WERI-Rb-1 (cell line): Measurements from ENCODE around the gene CCDC83.
"Not testable (repeated sequence)": the region's sequence is repeated elsewhere in the genome, so short reads cannot be mapped to it uniquely, and the experiment has no call there.

ENCODE experiments used
- DNase-seq: peaks from one replicate; pipeline ENCODE4 v3.0.0-alpha.2; 2020
- H3K27ac ChIP-seq: fragments of 250-450 bp; sonication (Bioruptor Pico); 2 replicates; pipeline ENCODE4 v1.5.1; 2020; ENCODE audit warnings: mild to moderate bottlenecking, moderate library complexity
- H3K27me3 ChIP-seq: fragments of 250-450 bp; sonication (Bioruptor Pico); 2 replicates; pipeline ENCODE4 v1.5.1; 2021; ENCODE audit warnings: mild to moderate bottlenecking, low read depth, moderate library complexity; ENCODE audit not compliant: insufficient read depth, severe bottlenecking
- H3K36me3 ChIP-seq: fragments of 250-450 bp; sonication (Bioruptor Pico); 2 replicates; pipeline ENCODE4 v1.5.1; 2020; ENCODE audit warnings: mild to moderate bottlenecking, moderate library complexity
- H3K4me3 ChIP-seq: 2 replicates; pipeline ENCODE4 v1.5.1; 2011; ENCODE audit warnings: low read depth, mild to moderate bottlenecking, control low read depth, low read length
- H3K9me3 ChIP-seq: fragments of 250-450 bp; sonication (Bioruptor Pico); 2 replicates; pipeline ENCODE4 v1.5.1; 2021; ENCODE audit warnings: mild to moderate bottlenecking, moderate library complexity; ENCODE audit not compliant: severe bottlenecking
- TF ChIP-seq, protein P1 (sequence below): IDR thresholded peaks from 2 replicates; pipeline ENCODE4 v1.5.1; 2011; ENCODE audit warnings: low read depth, mild to moderate bottlenecking, control low read depth, inconsistent platforms, low read length

CCDC83 gene

DNA sequence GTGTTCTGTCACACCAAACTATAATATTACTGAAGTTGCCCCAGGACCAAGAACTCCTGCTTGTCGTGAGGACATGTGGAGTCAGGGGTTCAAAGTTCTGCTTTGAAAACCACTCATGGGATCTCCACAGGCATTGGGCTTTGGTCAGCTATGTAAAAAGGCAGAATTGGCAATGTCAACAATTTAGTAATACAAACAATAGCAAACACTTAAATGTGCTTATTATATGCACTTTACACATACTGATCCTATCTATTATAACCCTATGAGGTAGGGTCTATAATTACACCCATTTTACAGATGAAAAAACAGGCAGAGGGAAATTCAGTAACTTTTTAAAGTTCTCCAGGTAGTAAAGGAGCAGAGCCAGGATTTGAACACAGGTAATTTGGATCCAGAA lies 94.6 kb downstream of the CCDC83 start:
- no peak overlapping the region for H3K27ac ChIP-seq
- no peaks in the 10 kb centered on the region for H3K27me3 ChIP-seq
- H3K9me3 ChIP-seq, result peaks cover 6% of the 10 kb centered on the region
- peaks cover 3% of the 10 kb centered on the region; the same call in 1 of the 2 replicates for H3K36me3 ChIP-seq
- no peak for DNase-seq
- no peak overlapping the region for H3K4me3 ChIP-seq
- TF ChIP-seq, protein P1, sequence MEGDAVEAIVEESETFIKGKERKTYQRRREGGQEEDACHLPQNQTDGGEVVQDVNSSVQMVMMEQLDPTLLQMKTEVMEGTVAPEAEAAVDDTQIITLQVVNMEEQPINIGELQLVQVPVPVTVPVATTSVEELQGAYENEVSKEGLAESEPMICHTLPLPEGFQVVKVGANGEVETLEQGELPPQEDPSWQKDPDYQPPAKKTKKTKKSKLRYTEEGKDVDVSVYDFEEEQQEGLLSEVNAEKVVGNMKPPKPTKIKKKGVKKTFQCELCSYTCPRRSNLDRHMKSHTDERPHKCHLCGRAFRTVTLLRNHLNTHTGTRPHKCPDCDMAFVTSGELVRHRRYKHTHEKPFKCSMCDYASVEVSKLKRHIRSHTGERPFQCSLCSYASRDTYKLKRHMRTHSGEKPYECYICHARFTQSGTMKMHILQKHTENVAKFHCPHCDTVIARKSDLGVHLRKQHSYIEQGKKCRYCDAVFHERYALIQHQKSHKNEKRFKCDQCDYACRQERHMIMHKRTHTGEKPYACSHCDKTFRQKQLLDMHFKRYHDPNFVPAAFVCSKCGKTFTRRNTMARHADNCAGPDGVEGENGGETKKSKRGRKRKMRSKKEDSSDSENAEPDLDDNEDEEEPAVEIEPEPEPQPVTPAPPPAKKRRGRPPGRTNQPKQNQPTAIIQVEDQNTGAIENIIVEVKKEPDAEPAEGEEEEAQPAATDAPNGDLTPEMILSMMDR, result no peak

DNA sequence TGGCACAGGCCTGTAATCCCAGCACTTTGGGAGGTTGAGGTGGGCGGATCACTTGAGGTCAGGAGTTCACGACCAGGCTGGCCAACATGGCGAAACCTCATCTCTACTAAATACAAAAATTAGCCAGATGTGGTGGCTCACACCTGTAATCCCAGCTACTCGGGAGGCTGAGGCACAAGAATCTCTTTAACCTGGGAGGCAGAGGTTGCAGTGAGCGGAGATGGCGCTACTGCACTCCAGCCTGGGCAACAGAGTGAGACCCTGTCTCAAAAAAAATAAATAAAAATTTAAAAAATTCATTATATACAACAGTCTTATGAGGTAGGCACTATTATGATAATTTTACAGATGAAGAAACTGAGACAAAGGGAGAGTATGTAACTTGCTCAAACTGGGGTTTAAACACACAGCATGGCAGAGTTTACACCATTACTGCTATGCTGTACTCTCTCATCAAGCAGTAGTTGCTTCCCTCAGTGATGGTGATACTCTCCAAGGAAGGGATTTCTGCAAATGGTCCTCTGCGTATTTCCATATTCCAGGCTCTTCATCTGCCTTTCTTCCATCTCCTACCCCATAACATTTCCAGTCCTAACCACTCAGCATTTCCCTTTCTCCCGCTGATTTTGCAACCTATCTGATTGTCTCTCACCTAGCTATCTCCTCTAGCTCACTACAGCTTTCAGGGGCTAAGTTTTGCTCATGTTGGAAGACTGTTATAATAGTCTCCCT lies 95.3 kb downstream of the CCDC83 start:
- peaks cover 6% of the 10 kb centered on the region for H3K9me3 ChIP-seq
- TF ChIP-seq, protein P1, result no peak
- no peaks in the 10 kb centered on the region for H3K27me3 ChIP-seq

DNA sequence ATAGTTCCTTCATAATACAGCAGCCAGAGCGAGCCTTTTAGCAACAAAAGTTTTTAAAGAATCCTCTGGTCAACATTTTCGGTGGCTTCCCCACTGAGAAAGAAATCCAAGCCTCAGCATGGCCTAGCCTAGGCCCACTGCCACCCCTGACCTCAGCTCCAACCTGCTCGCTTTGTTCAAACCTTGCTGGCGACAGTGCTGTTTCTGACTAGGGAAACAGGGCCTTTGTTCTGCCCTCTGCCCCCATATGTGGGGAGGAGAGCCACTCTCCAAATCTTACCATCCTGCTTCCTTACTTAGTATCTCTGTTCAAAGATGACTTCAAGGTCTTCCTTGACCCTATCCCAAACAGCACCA lies 95.8 kb downstream of the CCDC83 start:
- no peak overlapping the region for H3K27ac ChIP-seq
- no peak for DNase-seq
- no peak overlapping the region for H3K4me3 ChIP-seq
- TF ChIP-seq, protein P1, result no peak
- no peaks in the 10 kb centered on the region for H3K27me3 ChIP-seq
- peaks cover 6% of the 10 kb centered on the region for H3K9me3 ChIP-seq
- peaks cover 4% of the 10 kb centered on the region; the same call in 1 of the 2 replicates for H3K36me3 ChIP-seq

More for the DNA sequence above, 95.3 kb downstream of the CCDC83 start:
- Histone ChIP-seq H3K36me3 (peaks cover 3% of the 10 kb centered on the region; the same call in 1 of the 2 replicates), H3K4me3 (no peak overlapping the region), H3K27ac (no peak overlapping the region)
- no peak for DNase-seq

DNA sequence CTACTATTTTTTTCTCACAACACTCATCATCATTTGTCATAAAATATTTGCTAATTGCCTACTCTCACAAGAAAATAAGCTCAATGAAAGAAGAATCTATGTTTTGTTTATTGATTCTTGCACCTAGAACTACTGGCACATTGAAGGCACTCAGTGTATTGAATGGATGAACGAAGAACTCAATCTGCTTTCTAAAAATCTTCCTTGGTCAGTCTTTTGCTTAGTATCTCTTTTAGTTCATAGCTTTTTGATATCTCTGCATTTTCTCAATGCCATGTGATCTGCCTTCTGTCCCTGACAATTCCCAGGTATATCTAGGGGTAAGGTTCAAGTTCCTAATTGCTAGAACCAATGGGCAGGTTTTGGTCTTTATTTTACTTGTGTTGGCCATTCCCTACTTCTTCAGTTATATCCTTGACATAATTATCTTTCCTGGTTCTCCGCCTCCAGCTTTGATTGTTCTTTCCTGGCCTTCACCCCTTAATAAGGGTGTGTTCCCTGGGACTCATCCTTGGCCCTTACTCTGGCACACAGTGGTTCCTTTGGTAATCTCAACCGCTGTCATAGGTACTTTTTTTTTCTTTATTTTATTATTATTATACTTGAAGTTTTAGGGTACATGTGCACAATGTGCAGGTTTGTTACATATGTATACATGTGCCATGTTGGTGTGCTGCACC lies 96.4 kb downstream of the CCDC83 start:
- H3K27me3 ChIP-seq, result no peaks in the 10 kb centered on the region
- H3K4me3 ChIP-seq, result no peak overlapping the region
- H3K9me3 ChIP-seq, result peaks cover 6% of the 10 kb centered on the region
- no peak for DNase-seq
- H3K27ac ChIP-seq, result no peak overlapping the region
- peaks cover 9% of the 10 kb centered on the region; the same call in 1 of the 2 replicates for H3K36me3 ChIP-seq
- TF ChIP-seq, protein P1, result no peak

DNA sequence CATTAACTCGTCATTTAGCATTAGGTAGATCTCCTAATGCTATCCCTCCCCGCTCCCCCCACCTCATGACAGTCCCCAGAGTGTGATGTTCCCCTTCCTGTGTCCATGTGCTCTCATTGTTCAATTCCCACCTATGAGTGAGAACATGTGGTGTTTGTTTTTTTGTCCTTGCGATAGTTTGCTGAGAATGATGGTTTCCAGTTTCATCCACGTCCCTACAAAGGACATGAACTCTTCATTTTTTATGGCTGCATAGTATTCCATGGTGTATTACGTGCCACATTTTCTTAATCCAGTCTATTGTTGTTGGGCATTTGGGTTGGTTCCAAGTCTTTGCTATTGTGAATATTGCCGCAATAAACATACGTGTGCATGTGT lies 96.9 kb downstream of the CCDC83 start:
- not testable (repeated sequence) for H3K9me3 ChIP-seq, H3K27me3 ChIP-seq, H3K4me3 ChIP-seq, H3K27ac ChIP-seq, DNase-seq
- H3K36me3 ChIP-seq, result peaks cover 11% of the 10 kb centered on the region; the same call in 1 of the 2 replicates

DNA sequence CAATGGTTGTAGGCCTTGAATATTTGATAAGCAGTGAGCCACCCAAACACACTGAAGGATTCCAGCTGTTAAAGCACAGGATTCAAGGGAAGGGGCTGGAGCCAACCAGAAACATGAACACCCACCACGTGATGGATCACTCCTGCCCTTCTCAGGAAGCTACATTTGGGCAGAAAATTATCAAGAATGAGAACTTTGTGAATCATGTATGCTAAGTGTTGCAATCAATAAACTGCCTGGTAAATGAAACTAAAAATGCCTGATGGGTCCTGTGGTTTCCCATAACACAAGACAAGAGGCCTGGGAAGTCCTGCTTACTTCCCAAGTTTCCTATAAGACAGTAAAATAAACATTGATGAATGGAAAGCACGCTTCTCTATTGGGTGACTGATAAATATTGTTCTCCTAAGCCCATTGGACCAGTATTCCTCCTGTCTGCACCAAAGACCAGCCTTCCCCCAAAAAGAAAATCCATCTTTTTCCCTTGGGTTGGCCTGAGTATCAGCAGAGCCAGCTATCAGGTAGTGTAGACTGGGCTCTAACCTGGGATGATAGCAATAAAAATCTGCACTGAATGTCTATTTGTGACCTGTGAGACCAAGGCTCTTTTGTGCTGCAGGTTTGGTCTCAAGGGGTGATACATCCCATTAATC lies 98.4 kb downstream of the CCDC83 start:
- Histone ChIP-seq H3K4me3 (no peak overlapping the region), H3K27me3 (no peaks in the 10 kb centered on the region), H3K36me3 (peaks cover 11% of the 10 kb centered on the region), H3K27ac (no peak overlapping the region), H3K9me3 (peaks cover 6% of the 10 kb centered on the region)
- no peak for DNase-seq
- TF ChIP-seq, protein P1, result no peak
